T-cell (primary cell): ENCODE results near the gene SMR3A. TPM values are rescaled to one million over a fixed set of nuclear protein-coding genes. Genes with fewer than 3 reads are reported as not detected.

ENCODE experiments used
- ATAC-seq, 4 experiments: fragments of 200-7000 bp in 3 of 4; fragments of 150-1000 bp in 1 of 4; cut with Tn5 transposase; replicated peaks in 1 of 4; 1 replicate in 3 of 4; 2 replicates in 1 of 4; pipeline ENCODE4 v1.10.0; 2021; ENCODE audit warnings: moderate library complexity in 3 of 4, mild to moderate bottlenecking in 2 of 4, moderate number of reproducible peaks in 1 of 4
- CTCF ChIA-PET, 2 donors: fragments of 300-600 bp; sonication (Branson Sonifier 250); formaldehyde crosslinking; loops; one replicate each; lab custom pipeline; 2022; ENCODE audit warnings: antibody characterized with exemption in 2 of 2; lab: Charles Lee
- POLR2A ChIA-PET, 2 donors: fragments of 300-600 bp; sonication (Branson Sonifier 250); formaldehyde crosslinking; loops; one replicate each; lab custom pipeline; 2022; ENCODE audit warnings: antibody characterized with exemption in 2 of 2; lab: Charles Lee
- DNase-seq, 35 experiments: peaks; one replicate each; pipeline versions ENCODE4 v3.0.0 to v3.0.0-alpha.2; 2013 to 2023
- H3K27ac ChIP-seq: one replicate; pipeline ENCODE4 v1.5.1; 2013; ENCODE audit warnings: low read length
- H3K27me3 ChIP-seq, 2 experiments: replicated peaks in 1 of 2; 1 replicate in 1 of 2; 2 replicates in 1 of 2; pipeline versions ENCODE4 v1.6.1 to v1.7.0; 2013; ENCODE audit warnings: low read length in 1 of 2, mixed read lengths in 1 of 2; ENCODE audit not compliant: control insufficient read depth in 2 of 2, insufficient read depth in 2 of 2; ENCODE audit errors: extremely low read depth in 1 of 2
- H3K36me3 ChIP-seq, 2 donors: 1 replicate in 1 of 2; 2 replicates in 1 of 2; pipeline versions ENCODE4 v1.6.1 to v1.7.0; 2013; ENCODE audit warnings: low read length in 1 of 2; ENCODE audit not compliant: control insufficient read depth in 2 of 2, insufficient read depth in 1 of 2; ENCODE audit errors: extremely low read depth in 1 of 2
- H3K4me1 ChIP-seq, 2 experiments: 1 replicate in 1 of 2; 2 replicates in 1 of 2; pipeline versions ENCODE4 v1.6.1 to v1.7.0; 2013; ENCODE audit warnings: low read length in 2 of 2, mixed read lengths in 1 of 2; ENCODE audit not compliant: insufficient read depth in 2 of 2, control insufficient read depth in 1 of 2; ENCODE audit errors: extremely low read depth in 1 of 2
- H3K4me3 ChIP-seq, 2 donors: 1 replicate in 1 of 2; 2 replicates in 1 of 2; pipeline versions ENCODE4 v1.5.1 to v1.7.0; 2013; ENCODE audit warnings: mild to moderate bottlenecking in 2 of 2, low read length in 1 of 2, moderate library complexity in 1 of 2; ENCODE audit not compliant: control insufficient read depth in 1 of 2; ENCODE audit errors: extremely low read depth in 1 of 2
- H3K9me3 ChIP-seq: 2 replicates; pipeline ENCODE4 v1.7.0; 2013
- H3K27ac Mint-ChIP-seq, 2 donors: one replicate each; pipeline ENCODE4 v1.8.0; 2020 to 2021; ENCODE audit warnings: mild to moderate bottlenecking in 2 of 2, mixed read lengths in 2 of 2
- H3K27me3 Mint-ChIP-seq, 2 donors: one replicate each; pipeline ENCODE4 v1.8.0; 2021 to 2022; ENCODE audit warnings: mixed read lengths in 2 of 2
- H3K36me3 Mint-ChIP-seq: one replicate; pipeline ENCODE4 v1.8.0; 2021; ENCODE audit warnings: mixed read lengths
- H3K4me1 Mint-ChIP-seq, 3 donors: one replicate each; pipeline ENCODE4 v1.8.0; 2020 to 2022; ENCODE audit warnings: mixed read lengths in 3 of 3, mild to moderate bottlenecking in 1 of 3
- H3K4me3 Mint-ChIP-seq, 3 donors: one replicate each; pipeline ENCODE4 v1.8.0; 2020 to 2022; ENCODE audit warnings: mild to moderate bottlenecking in 3 of 3, mixed read lengths in 3 of 3, moderate library complexity in 3 of 3
- H3K9me3 Mint-ChIP-seq, 3 donors: one replicate each; pipeline ENCODE4 v1.8.0; 2020 to 2022; ENCODE audit warnings: mixed read lengths in 3 of 3
- WGBS: methylation state at CpG from one replicate; pipeline ENCODE4 v1.1.5; 2013; ENCODE audit warnings: missing lambda C conversion rate; ENCODE audit not compliant: insufficient coverage; 5-methylcytosine and 5-hydroxymethylcytosine counted together
- total RNA-seq, 35 experiments: library from RNA in 6 of 35; stranded (reverse) in 6 of 35; fragments of 120-200 nt in 1 of 35; gene quantifications; one replicate each; pipeline versions ENCODE4 v1.2.1 to v1.2.4 and lab custom pipeline; 2013 to 2026

Gene SMR3A
- total RNA-seq (not detected), total RNA-seq (lab: John Stamatoyannopoulos, UW) (0 reads per million in 29 experiments)
- total RNA-seq (2013), result not detected

DNA sequence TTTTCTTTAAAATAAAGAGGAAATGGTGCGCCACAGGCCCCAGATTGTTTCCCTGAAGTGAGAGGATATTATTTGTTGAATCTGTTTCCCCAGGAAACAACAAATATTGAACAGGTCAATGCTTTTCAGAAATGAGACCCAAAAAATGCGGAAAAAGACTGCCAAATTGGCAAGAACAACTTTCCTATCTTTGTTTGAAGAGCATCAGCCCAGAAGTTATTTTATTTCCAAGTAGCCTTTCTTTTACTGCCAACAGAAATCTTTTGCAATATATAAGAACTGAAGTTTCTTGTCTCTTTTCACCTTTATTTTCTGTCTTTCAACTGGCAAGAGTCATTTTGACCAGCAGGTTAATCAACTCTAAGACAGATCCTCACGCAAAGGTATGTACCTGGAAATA lies at the start of gene SMR3A:
Gene SMR3A, plus strand, starts transcription at position 301 of the 400 bp plus-strand sequence. CDS start 1,356 bp downstream, outside the sequence.
- Mint-ChIP-seq H3K36me3 (no peaks in the 10 kb centered on the region), H3K4me1 (no peaks in the 10 kb centered on the region), H3K4me3 (no peak within 1 kb of the TSS), H3K27ac (no peak within 1 kb of the TSS), H3K9me3 (peaks cover 0 to 8% (median 2%) of the 10 kb centered on the region in 3 donors), H3K27me3 (peaks cover 0 to 6% of the 10 kb centered on the region in 2 donors)
- H3K9me3 ChIP-seq, result no peaks in the 10 kb centered on the region
- H3K36me3 ChIP-seq, result no peaks in the 10 kb centered on the region
- ATAC-seq, result no peak
- no peaks in the 10 kb centered on the region for H3K4me1 ChIP-seq
- WGBS, result 100% methylated on average over 1 of the region's 3 CpGs
- ChIA-PET CTCF (no interaction called here), POLR2A (no interaction called here)
- H3K27me3 ChIP-seq, result no peaks in the 10 kb centered on the region
- DNase-seq, result no peak
- no peak within 1 kb of the TSS for H3K27ac ChIP-seq
- no peak within 1 kb of the TSS for H3K4me3 ChIP-seq

DNA sequence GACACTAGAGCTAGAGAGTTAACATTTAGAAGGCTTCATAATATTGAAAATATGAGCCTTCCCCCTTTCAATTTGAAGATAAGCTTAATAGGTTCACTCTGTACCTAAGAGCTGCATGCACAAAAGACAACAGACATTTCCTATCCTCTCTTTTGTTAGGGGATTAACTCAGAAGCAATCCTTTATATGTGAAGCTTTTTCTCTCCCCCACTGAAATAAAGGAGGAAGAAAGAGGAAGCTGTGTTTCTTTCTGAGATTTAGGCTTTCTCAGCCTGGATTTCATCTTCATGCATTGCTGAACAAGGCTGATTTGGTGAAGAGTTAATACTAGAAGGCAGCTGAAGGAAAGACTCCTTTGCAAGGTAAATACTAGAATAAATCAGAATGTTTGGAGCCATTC lies 46.8 kb upstream of the SMR3A start:
- no peaks in the 10 kb centered on the region for H3K27me3 ChIP-seq
- Mint-ChIP-seq H3K27me3 (no peaks in the 10 kb centered on the region), H3K36me3 (no peaks in the 10 kb centered on the region), H3K27ac (no peak overlapping the region), H3K4me3 (no peak overlapping the region), H3K9me3 (peaks cover 0 to 6% (median 0%) of the 10 kb centered on the region in 3 donors), H3K4me1 (no peaks in the 10 kb centered on the region)
- no peaks in the 10 kb centered on the region for H3K4me1 ChIP-seq
- H3K36me3 ChIP-seq, result no peaks in the 10 kb centered on the region
- H3K9me3 ChIP-seq, result no peaks in the 10 kb centered on the region
- no peak overlapping the region for H3K27ac ChIP-seq
- ATAC-seq (no peak), DNase-seq (no peak)
- ChIA-PET POLR2A (no interaction called here), CTCF (no interaction called here)
- no peak overlapping the region for H3K4me3 ChIP-seq

DNA sequence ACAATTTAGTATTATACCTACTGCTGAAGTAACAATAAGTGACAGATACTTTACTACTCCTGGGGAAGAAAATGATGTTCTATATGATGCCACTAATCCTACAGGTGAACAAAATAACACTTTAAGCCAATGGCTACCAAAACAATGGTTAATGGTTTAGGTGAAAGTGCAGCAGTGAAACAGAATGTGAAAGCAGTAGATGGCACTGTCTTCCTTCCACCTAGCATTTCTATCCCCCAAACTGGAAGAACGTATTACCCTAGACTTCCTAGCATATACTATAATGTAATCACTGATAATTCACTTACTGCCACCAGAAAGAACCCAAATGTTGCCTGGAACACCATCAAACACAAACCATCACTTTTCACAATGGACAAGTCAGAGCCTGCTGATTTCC lies 44.6 kb upstream of the SMR3A start:
- DNase-seq (no peak), ATAC-seq (no peak)
- Histone ChIP-seq H3K4me3 (no peak overlapping the region), H3K27ac (no peak overlapping the region), H3K27me3 (no peaks in the 10 kb centered on the region), H3K4me1 (no peaks in the 10 kb centered on the region), H3K9me3 (no peaks in the 10 kb centered on the region), H3K36me3 (no peaks in the 10 kb centered on the region)
- Mint-ChIP-seq H3K4me3 (no peak overlapping the region), H3K9me3 (peaks cover 0 to 5% (median 3%) of the 10 kb centered on the region in 3 donors), H3K27me3 (no peaks in the 10 kb centered on the region), H3K4me1 (no peaks in the 10 kb centered on the region), H3K27ac (no peak overlapping the region), H3K36me3 (no peaks in the 10 kb centered on the region)
- ChIA-PET CTCF (interaction anchor here in 1 of 2 donors (0.5 kb wide), 1 partner anchor 29 kb away, joined by 6 read pairs; no protein-coding TSS in a partner anchor), POLR2A (no interaction called here)
- WGBS, result 38% methylated on average over 1 of the region's 1 CpG

DNA sequence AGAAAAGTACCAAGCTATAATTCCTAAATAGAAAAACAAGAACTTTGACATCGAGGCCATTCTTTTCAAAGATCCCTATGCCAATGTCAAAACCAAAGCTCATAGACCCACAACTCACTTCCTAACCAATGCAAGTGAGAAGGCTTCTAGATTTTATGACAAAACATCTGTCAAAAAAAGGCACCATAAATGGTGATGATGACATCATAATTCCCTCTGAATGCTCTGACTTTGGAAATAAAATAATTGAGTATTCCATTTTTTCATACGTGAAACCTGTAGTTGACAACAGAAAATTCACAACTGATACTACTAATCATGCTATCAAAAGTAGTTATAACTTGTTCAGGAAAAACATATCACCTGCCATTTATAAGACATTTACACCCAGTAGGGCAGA lies 34.5 kb upstream of the SMR3A start:
- DNase-seq, result no peak
- H3K4me1 ChIP-seq, result no peaks in the 10 kb centered on the region
- no peaks in the 10 kb centered on the region for H3K9me3 ChIP-seq
- H3K27me3 Mint-ChIP-seq, result no peaks in the 10 kb centered on the region
- no peak overlapping the region for H3K4me3 ChIP-seq
- no peak for ATAC-seq
- CTCF ChIA-PET, result no interaction called here
- no peak overlapping the region for H3K27ac Mint-ChIP-seq
- WGBS, result no CpG with 5 or more reads among the region's 2 CpGs
- H3K9me3 Mint-ChIP-seq, result peaks cover 4 to 6% (median 5%) of the 10 kb centered on the region in 3 donors
- no peaks in the 10 kb centered on the region for H3K36me3 ChIP-seq
- no peak overlapping the region for H3K27ac ChIP-seq
- H3K4me1 Mint-ChIP-seq, result no peaks in the 10 kb centered on the region
- no peaks in the 10 kb centered on the region for H3K27me3 ChIP-seq
- H3K36me3 Mint-ChIP-seq, result no peaks in the 10 kb centered on the region
- no peak overlapping the region for H3K4me3 Mint-ChIP-seq
- POLR2A ChIA-PET, result no interaction called here

DNA sequence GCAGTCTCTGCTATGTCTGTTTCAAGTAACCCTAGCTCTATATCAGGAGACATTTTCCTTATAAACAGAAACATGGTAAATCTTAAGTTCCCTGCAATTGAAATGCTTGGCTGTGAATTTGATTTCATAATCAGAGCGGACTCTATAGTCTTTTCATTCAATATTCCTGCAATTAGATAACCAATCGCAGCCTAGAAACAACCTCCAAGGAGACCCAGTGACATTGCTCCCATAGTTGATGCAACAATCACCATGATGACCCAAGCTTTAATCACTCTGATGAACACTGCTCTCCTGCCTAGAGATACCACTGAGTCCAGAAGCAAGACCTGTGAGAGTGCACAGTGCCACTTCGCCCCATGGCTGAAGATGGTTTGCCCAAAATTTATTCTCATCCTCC lies 25.9 kb upstream of the SMR3A start, which contains the start of gene CABS1:
Gene CABS1, plus strand, starts transcription at position 301 of the 400 bp plus-strand sequence. Its CDS starts 59 bp downstream, at position 360.
- Histone ChIP-seq H3K27ac (no peak within 1 kb of the TSS), H3K9me3 (no peaks in the 10 kb centered on the region), H3K4me3 (no peak within 1 kb of the TSS), H3K36me3 (no peaks in the 10 kb centered on the region), H3K4me1 (no peaks in the 10 kb centered on the region), H3K27me3 (no peaks in the 10 kb centered on the region)
- CTCF ChIA-PET, result no interaction called here
- 90% methylated on average over 3 of the region's 3 CpGs for WGBS
- ATAC-seq, result no peak
- H3K4me1 Mint-ChIP-seq, result no peaks in the 10 kb centered on the region
- no peaks in the 10 kb centered on the region for H3K36me3 Mint-ChIP-seq
- no peak within 1 kb of the TSS for H3K27ac Mint-ChIP-seq
- no peaks in the 10 kb centered on the region for H3K27me3 Mint-ChIP-seq
- POLR2A ChIA-PET, result no interaction called here
- DNase-seq, result no peak
- no peak within 1 kb of the TSS for H3K4me3 Mint-ChIP-seq
- H3K9me3 Mint-ChIP-seq, result no peaks in the 10 kb centered on the region

DNA sequence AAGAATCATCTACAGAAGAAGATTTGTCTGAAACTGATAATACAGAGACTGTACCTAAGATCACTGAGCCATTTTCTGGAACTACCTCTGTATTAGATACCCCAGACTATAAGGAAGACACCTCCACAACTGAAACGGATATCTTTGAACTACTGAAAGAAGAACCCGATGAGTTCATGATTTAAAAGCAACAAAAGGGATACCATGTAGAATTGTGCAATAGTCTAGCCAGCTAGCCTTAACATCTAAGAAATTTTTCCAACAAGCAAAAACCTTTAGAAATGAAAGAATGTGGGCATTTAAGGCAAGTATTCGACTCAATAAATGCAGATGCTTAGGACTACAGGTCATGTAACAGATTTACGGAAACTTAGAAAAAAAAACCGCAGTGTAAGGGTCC lies 24.5 kb upstream of the SMR3A start:
- ChIA-PET CTCF (no interaction called here), POLR2A (no interaction called here)
- H3K9me3 Mint-ChIP-seq, result no peaks in the 10 kb centered on the region
- H3K4me3 Mint-ChIP-seq, result no peak overlapping the region
- H3K4me3 ChIP-seq, result no peak overlapping the region
- no peaks in the 10 kb centered on the region for H3K9me3 ChIP-seq
- no peaks in the 10 kb centered on the region for H3K4me1 Mint-ChIP-seq
- no CpG with 5 or more reads among the region's 5 CpGs for WGBS
- no peak overlapping the region for H3K27ac Mint-ChIP-seq
- H3K36me3 ChIP-seq, result no peaks in the 10 kb centered on the region
- H3K27ac ChIP-seq, result no peak overlapping the region
- H3K4me1 ChIP-seq, result no peaks in the 10 kb centered on the region
- H3K36me3 Mint-ChIP-seq, result no peaks in the 10 kb centered on the region
- H3K27me3 Mint-ChIP-seq, result no peaks in the 10 kb centered on the region
- H3K27me3 ChIP-seq, result no peaks in the 10 kb centered on the region
- ATAC-seq, result no peak
- DNase-seq, result no peak

DNA sequence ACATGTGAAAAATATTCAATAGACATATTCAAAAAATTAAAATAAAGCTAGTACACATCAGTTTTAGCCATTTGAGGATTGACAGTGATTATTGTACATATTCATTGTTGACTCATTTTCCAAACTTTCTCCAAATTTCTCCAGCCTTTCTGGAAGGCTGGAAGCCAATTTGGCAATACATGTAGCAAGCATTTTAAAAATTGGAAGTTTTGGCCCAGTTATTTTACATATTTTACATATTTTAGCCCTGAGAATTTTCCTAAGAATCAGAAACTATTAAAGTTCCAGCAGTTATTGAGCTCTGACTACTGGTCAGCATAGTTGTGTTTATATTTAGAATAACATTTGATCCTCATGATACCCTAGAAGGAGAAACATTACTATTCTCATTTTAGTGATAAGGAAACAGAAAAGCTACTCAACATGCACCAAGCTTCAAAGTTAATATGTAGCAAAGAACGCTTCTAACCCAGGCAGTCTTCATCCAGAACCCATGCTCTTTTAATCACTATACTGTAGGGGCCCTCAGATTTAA lies 22.6 kb upstream of the SMR3A start:
- Histone ChIP-seq H3K4me1 (no peaks in the 10 kb centered on the region), H3K36me3 (no peaks in the 10 kb centered on the region), H3K9me3 (no peaks in the 10 kb centered on the region), H3K27ac (no peak overlapping the region), H3K4me3 (no peak overlapping the region), H3K27me3 (no peaks in the 10 kb centered on the region)
- no peak overlapping the region for H3K4me3 Mint-ChIP-seq
- ChIA-PET POLR2A (no interaction called here), CTCF (no interaction called here)
- ATAC-seq (no peak), DNase-seq (no peak)
- H3K27me3 Mint-ChIP-seq, result no peaks in the 10 kb centered on the region
- no peak overlapping the region for H3K27ac Mint-ChIP-seq
- whole genome bisulfite sequencing, result no CpG with 5 or more reads among the region's 1 CpG
- peaks cover 0 to 3% (median 0%) of the 10 kb centered on the region in 3 donors for H3K9me3 Mint-ChIP-seq
- H3K36me3 Mint-ChIP-seq, result no peaks in the 10 kb centered on the region
- no peaks in the 10 kb centered on the region for H3K4me1 Mint-ChIP-seq
